ENCODE data around the gene ZNF335.
A peak's percentile ranks its signal among the peaks of the same experiment; 100 is the strongest.
"Not testable (repeated sequence)": the region's sequence is repeated elsewhere in the genome, so short reads cannot be mapped to it uniquely, and the experiment has no call there.

The ZNF335 gene

DNA sequence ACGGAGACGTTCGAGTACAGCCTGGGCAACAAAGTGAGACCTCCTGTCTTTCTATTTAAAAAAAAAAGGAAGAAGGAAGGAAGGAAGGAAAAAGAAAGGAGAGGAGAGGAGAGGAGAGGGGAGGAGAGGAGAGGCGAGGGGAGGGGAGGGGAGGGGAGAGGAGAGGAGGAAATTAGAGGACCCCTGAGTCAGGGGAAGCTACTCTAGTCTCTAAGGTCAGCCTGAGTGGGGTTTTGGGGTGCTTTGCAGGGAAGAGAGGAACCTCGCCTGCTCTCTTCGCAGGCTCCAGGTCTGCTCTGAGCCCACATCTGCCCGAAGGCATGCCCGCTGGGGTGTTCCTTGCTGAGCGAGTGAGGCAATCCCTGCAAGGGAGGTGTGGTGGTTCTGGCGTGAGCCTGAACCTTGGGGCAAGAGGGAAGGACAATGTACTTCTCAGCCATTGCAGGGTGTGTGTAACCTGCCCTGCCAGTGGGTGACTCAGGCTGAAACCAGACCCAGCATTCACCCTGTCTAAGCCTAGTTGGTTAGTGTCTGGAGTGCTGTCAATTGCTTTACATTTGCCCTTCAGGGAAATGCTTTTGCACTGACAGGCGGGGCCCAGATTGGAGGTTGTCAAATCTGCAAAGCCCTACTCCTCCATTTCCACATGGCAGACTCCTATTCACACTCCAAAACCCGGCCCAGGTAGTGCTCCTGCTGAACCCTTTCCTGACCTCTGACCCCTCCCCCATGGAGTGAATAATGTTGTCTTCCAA, 21.4 kb upstream of the ZNF335 start:
- H3K27me3 ChIP-seq (ENCODE audit: insufficient read depth, insufficient read length), result no peaks in the 10 kb centered on the region
- DNase-seq (ENCODE audit: low read depth, low spot score), result no peak
- H3K9me3 ChIP-seq (ENCODE audit: insufficient read depth, low read length), result no peaks in the 10 kb centered on the region
- no peaks in the 10 kb centered on the region for H3K36me3 ChIP-seq (ENCODE audit: insufficient read depth, insufficient read length, low read length)
- no peak overlapping the region for H3K9ac ChIP-seq (ENCODE audit: insufficient read length, low read depth)
- no peak for TF ChIP-seq SUZ12 (IDR thresholded peaks at IDR 0.05; ENCODE audit: extremely low read depth, insufficient read depth, insufficient read length)
- TF ChIP-seq YY1 (IDR thresholded peaks at IDR 0.05; ENCODE audit: insufficient read depth, insufficient read length), result peak; percentile 20
- peaks cover 12% of the 10 kb centered on the region for H3K4me1 ChIP-seq (ENCODE audit: insufficient read depth, insufficient read length)
- H3K4me3 ChIP-seq (ENCODE audit: insufficient read length, low read depth), result no peak overlapping the region

DNA sequence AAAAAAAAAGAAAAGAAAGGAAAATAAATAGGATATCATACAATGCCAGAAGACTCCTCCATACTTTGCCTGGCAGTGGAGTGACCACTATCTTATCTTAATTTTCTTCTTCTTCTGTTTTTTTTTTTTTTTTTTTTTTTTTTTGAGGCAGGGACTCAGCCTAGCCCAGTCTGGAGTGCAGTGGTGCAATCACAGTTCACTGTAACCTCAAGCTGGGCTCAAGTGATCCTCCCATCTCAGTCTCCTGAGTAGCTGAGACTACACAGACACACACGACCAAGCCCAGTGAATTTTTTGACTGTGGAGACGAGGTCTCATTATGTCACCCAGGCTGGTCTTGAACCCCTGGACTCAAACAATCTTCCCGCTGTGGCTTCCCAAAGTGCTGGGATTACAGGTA, 19.6 kb upstream of the ZNF335 start:
- Histone ChIP-seq H3K36me3 (ENCODE audit: insufficient read depth, insufficient read length, low read length) (no peaks in the 10 kb centered on the region), H3K27me3 (ENCODE audit: insufficient read depth, insufficient read length) (no peaks in the 10 kb centered on the region), H3K4me1 (ENCODE audit: insufficient read depth, insufficient read length) (peaks cover 10% of the 10 kb centered on the region), H3K4me3 (ENCODE audit: insufficient read length, low read depth) (no peak overlapping the region), H3K9me3 (ENCODE audit: insufficient read depth, low read length) (no peaks in the 10 kb centered on the region), H3K9ac (ENCODE audit: insufficient read length, low read depth) (no peak overlapping the region)
- no peak for TF ChIP-seq ZNF274 (IDR thresholded peaks at IDR 0.05; ENCODE audit: low read depth, low read length)
- TF ChIP-seq SUZ12 (IDR thresholded peaks at IDR 0.05; ENCODE audit: extremely low read depth, insufficient read depth, insufficient read length), result no peak
- TF ChIP-seq YY1 (IDR thresholded peaks at IDR 0.05; ENCODE audit: insufficient read depth, insufficient read length), result no peak
- no peak for DNase-seq (ENCODE audit: low read depth, low spot score)

DNA sequence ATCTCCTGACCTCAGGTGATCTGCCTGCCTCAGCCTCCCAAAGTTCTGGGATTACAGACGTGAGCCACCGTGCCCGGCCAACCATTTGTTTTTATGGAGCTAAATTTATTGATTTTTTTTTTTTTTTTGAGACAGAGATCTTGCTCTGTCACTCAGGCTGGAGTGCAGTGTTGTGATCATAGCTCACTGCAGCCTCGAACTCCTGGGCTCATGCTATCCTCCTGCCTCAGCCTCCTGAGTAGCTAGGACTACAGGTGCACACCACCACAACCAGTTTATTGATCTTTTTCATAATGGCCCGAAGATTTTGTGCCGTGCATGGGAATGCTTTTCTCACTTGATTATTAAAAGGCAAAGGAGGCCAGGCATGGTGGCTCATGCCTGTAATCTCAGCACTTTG, 16.8 kb upstream of the ZNF335 start:
- H3K4me1 ChIP-seq (ENCODE audit: insufficient read depth, insufficient read length); H3K36me3 ChIP-seq (ENCODE audit: insufficient read depth, insufficient read length, low read length); H3K27me3 ChIP-seq (ENCODE audit: insufficient read depth, insufficient read length); H3K9ac ChIP-seq (ENCODE audit: insufficient read length, low read depth); H3K4me3 ChIP-seq (ENCODE audit: insufficient read length, low read depth); H3K9me3 ChIP-seq (ENCODE audit: insufficient read depth, low read length); DNase-seq (ENCODE audit: low read depth, low spot score): not testable (repeated sequence)

DNA sequence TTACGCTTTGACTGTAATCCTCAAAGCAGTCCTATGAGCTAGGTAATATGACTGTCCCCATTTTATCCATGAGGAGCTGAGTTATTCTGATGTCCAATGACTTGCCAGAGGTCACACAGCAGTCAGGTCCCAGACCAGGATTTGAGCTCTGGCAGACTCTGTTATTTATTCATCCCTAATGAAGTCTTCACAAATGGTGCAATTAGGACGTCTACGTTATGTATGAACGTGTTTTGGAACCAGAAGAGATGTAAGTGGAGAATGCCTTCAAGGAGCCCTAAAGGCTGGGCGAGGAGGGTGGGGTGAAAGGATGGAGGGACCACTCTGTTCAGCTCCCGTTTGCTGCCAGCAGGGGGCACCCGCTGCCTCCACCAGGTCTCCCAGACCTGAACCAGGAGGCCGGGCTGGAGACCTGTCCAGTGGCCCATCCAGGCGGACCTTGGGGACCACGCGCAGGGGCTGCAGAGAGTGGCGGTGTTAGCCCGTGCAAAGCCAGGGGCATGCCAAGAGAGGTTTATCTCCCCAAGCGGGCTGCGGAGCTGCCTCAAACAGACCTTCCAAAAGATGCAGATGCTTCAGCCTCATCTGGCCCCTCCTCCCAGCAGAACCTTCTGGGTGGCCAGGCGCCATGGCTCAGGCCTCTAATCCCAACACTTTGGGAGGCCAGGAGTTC, 15.2 kb upstream of the ZNF335 start:
- no peak overlapping the region for H3K9ac ChIP-seq (ENCODE audit: insufficient read length, low read depth)
- DNase-seq (ENCODE audit: low read depth, low spot score), result peak; percentile 72
- H3K9me3 ChIP-seq (ENCODE audit: insufficient read depth, low read length), result no peaks in the 10 kb centered on the region
- no peak overlapping the region for H3K4me3 ChIP-seq (ENCODE audit: insufficient read length, low read depth)
- TF ChIP-seq ZNF274 (IDR thresholded peaks at IDR 0.05; ENCODE audit: low read depth, low read length), result no peak
- TF ChIP-seq SUZ12 (IDR thresholded peaks at IDR 0.05; ENCODE audit: extremely low read depth, insufficient read depth, insufficient read length), result no peak
- TF ChIP-seq YY1 (IDR thresholded peaks at IDR 0.05; ENCODE audit: insufficient read depth, insufficient read length), result no peak
- no peaks in the 10 kb centered on the region for H3K27me3 ChIP-seq (ENCODE audit: insufficient read depth, insufficient read length)
- H3K4me1 ChIP-seq (ENCODE audit: insufficient read depth, insufficient read length), result peaks cover 6% of the 10 kb centered on the region
- H3K36me3 ChIP-seq (ENCODE audit: insufficient read depth, insufficient read length, low read length), result no peaks in the 10 kb centered on the region

DNA sequence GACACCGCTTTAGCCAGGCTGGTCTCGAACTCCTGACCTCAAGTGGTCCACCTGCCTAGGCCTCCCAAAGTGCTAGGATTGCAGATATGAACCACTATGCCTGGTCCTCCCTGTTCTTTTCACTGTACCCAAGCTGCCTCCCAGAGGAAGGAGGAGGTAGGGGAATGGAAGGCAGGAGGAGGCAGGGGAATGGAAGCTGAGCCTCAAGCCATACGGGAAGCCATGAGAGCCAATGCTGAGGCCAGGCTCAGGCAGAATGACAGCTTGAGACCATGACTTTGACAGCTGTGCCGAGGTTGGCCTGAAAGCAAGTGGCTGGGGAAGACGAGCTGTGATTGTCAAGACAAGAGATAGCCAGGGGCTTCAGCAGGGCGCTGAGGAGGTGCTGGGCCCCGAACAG, 13.6 kb upstream of the ZNF335 start:
- H3K9ac ChIP-seq (ENCODE audit: insufficient read length, low read depth), result no peak overlapping the region
- H3K4me3 ChIP-seq (ENCODE audit: insufficient read length, low read depth), result no peak overlapping the region
- H3K36me3 ChIP-seq (ENCODE audit: insufficient read depth, insufficient read length, low read length), result no peaks in the 10 kb centered on the region
- no peak for DNase-seq (ENCODE audit: low read depth, low spot score)
- no peaks in the 10 kb centered on the region for H3K9me3 ChIP-seq (ENCODE audit: insufficient read depth, low read length)
- TF ChIP-seq YY1 (IDR thresholded peaks at IDR 0.05; ENCODE audit: insufficient read depth, insufficient read length) (no peak), ZNF274 (IDR thresholded peaks at IDR 0.05; ENCODE audit: low read depth, low read length) (no peak), SUZ12 (IDR thresholded peaks at IDR 0.05; ENCODE audit: extremely low read depth, insufficient read depth, insufficient read length) (no peak)
- no peaks in the 10 kb centered on the region for H3K27me3 ChIP-seq (ENCODE audit: insufficient read depth, insufficient read length)
- H3K4me1 ChIP-seq (ENCODE audit: insufficient read depth, insufficient read length), result peaks cover 6% of the 10 kb centered on the region

DNA sequence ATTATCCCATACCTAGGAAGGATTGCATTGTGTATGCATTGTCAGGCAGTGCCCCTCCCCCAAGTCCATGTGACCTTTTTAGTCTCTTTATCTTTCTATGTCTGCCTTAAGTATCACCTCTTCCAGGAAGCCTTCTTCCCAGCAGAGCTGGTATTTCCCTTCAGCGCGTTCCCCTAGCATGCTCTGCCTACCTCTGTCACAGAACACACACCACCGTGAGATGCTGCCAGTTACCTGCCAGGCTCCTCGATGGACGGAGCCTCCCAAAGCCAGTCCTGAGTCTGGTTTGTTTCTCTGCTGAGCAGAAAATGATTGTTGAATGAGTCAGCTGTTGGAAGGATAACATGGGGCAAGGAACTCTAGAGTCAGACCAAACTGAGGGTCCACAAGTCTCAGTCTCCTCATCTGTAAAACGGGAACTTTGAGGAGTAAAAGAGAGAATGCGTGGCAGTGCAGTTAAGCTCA, 11.3 kb upstream of the ZNF335 start:
- no peak overlapping the region for H3K4me3 ChIP-seq (ENCODE audit: insufficient read length, low read depth)
- no peaks in the 10 kb centered on the region for H3K36me3 ChIP-seq (ENCODE audit: insufficient read depth, insufficient read length, low read length)
- TF ChIP-seq SUZ12 (IDR thresholded peaks at IDR 0.05; ENCODE audit: extremely low read depth, insufficient read depth, insufficient read length), result no peak
- no peak for TF ChIP-seq ZNF274 (IDR thresholded peaks at IDR 0.05; ENCODE audit: low read depth, low read length)
- no peak for TF ChIP-seq YY1 (IDR thresholded peaks at IDR 0.05; ENCODE audit: insufficient read depth, insufficient read length)
- H3K9me3 ChIP-seq (ENCODE audit: insufficient read depth, low read length), result no peaks in the 10 kb centered on the region
- no peaks in the 10 kb centered on the region for H3K27me3 ChIP-seq (ENCODE audit: insufficient read depth, insufficient read length)
- no peak overlapping the region for H3K9ac ChIP-seq (ENCODE audit: insufficient read length, low read depth)
- no peak for DNase-seq (ENCODE audit: low read depth, low spot score)
- peaks cover 6% of the 10 kb centered on the region for H3K4me1 ChIP-seq (ENCODE audit: insufficient read depth, insufficient read length)

DNA sequence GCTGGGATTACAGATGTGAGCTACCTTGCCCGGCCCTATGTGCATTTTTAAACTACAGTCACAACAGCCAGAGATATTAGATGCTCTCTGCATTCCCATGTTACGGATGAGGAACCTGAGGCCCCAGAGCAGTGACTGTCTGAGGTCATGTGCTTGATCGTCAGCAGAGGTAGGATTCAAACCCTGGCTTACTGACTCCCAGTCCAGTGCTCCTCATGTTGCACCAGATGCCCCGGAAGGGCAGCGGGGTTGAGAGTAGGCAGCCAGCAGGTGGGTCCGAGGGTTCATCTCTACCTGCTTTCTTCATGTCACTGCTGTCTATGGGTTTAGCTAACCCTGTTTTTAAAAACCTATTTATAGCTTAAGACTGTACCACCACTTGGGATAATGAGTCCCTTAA, 9.3 kb upstream of the ZNF335 start:
- DNase-seq (ENCODE audit: low read depth, low spot score), result no peak
- Histone ChIP-seq H3K4me1 (ENCODE audit: insufficient read depth, insufficient read length) (peaks cover 6% of the 10 kb centered on the region), H3K4me3 (ENCODE audit: insufficient read length, low read depth) (no peak overlapping the region), H3K27me3 (ENCODE audit: insufficient read depth, insufficient read length) (no peaks in the 10 kb centered on the region), H3K9me3 (ENCODE audit: insufficient read depth, low read length) (no peaks in the 10 kb centered on the region), H3K9ac (ENCODE audit: insufficient read length, low read depth) (no peak overlapping the region), H3K36me3 (ENCODE audit: insufficient read depth, insufficient read length, low read length) (no peaks in the 10 kb centered on the region)
- no peak for TF ChIP-seq SUZ12 (IDR thresholded peaks at IDR 0.05; ENCODE audit: extremely low read depth, insufficient read depth, insufficient read length)
- no peak for TF ChIP-seq ZNF274 (IDR thresholded peaks at IDR 0.05; ENCODE audit: low read depth, low read length)
- no peak for TF ChIP-seq YY1 (IDR thresholded peaks at IDR 0.05; ENCODE audit: insufficient read depth, insufficient read length)
